K562 (cell line): ENCODE data around the gene SPEG. TPM values are rescaled to one million over a fixed set of nuclear protein-coding genes. Genes with fewer than 3 reads are reported as not detected.

Experiments
- AFF4 ChIP-seq: sonication (generic); formaldehyde crosslinking; IDR thresholded peaks from 2 replicates; pipeline ENCODE4 v1.8.0; 2023; ENCODE audit warnings: mild to moderate bottlenecking, missing genetic modification reagents
- FUS ChIP-seq: fragments of 200-400 bp; formaldehyde crosslinking; optimal IDR thresholded peaks from 2 replicates; pipeline ENCODE3; 2017; ENCODE audit warnings: low read depth, low read length
- GTF2B ChIP-seq: IDR thresholded peaks from 2 replicates; pipeline ENCODE4 v1.6.1; 2011; ENCODE audit not compliant: insufficient read length; ENCODE audit errors: extremely low read depth
- POLR2H ChIP-seq: IDR thresholded peaks from 2 replicates; pipeline ENCODE4 v1.6.1; 2016; ENCODE audit warnings: missing genetic modification characterization, low read depth, mild to moderate bottlenecking, control low read depth, missing compliant biosample characterization, moderate library complexity
- SMAD1 ChIP-seq: fragments of 150-350 bp; IDR thresholded peaks from 2 replicates; pipeline ENCODE4 v1.6.1; 2014; ENCODE audit warnings: low read length, low read depth; ENCODE audit not compliant: partially characterized antibody
- ZBTB40 ChIP-seq, 2 experiments: fragments of 450-650 bp in 1 of 2; sonication (generic) in 1 of 2; formaldehyde crosslinking in 1 of 2; IDR thresholded peaks; 2 replicates each; pipeline versions ENCODE4 v1.7.1 to v1.9.0; 2016 to 2022; ENCODE audit warnings: inconsistent platforms in 1 of 2, mild to moderate bottlenecking in 1 of 2, missing genetic modification reagents in 1 of 2
- ZFP36 ChIP-seq: fragments of 150-350 bp; IDR thresholded peaks from 2 replicates; pipeline ENCODE4 v1.6.1; 2018; ENCODE audit warnings: low read length, low read depth; ENCODE audit not compliant: partially characterized antibody
- ZNF184 ChIP-seq: sonication (generic); formaldehyde crosslinking; IDR thresholded peaks from 2 replicates; pipeline ENCODE4 v1.5.0; 2020; ENCODE audit warnings: missing genetic modification reagents
- ZNF431 ChIP-seq: sonication (generic); formaldehyde crosslinking; IDR thresholded peaks from 2 replicates; pipeline ENCODE4 v1.8.0; 2022; ENCODE audit warnings: mild to moderate bottlenecking, missing genetic modification reagents
- ZNF511 ChIP-seq: sonication (generic); formaldehyde crosslinking; IDR thresholded peaks from 2 replicates; pipeline ENCODE4 v1.8.0; 2022; ENCODE audit warnings: mild to moderate bottlenecking, missing genetic modification reagents
- ZNF764 ChIP-seq: fragments of 250-450 bp; sonication (Bioruptor Pico); IDR thresholded peaks from 2 replicates; pipeline ENCODE4 v1.4.0; 2020; ENCODE audit warnings: low read depth, mild to moderate bottlenecking, moderate library complexity
- polyA plus RNA-seq, 8 experiments: library from polyadenylated mRNA; depleted of rRNA in 4 of 8; stranded (reverse) in 5 of 8; unstranded in 3 of 8; fragments of >200 nt; fragmentation: Nextera tagmentation in 2 of 8; fragmentation: Illumina TruSeq in 1 of 8; extraction: Ambion mirVana in 2 of 8; extraction: Trizol in 1 of 8; gene quantifications; 2 replicates each; pipeline versions ENCODE4 v1.2.1 to v1.2.3, GENCODE V29; 2011 to 2014; ENCODE audit warnings: inconsistent platforms in 1 of 8, missing spikeins in 1 of 8
- total RNA-seq, 7 experiments: library from RNA; depleted of rRNA in 6 of 7; stranded (reverse); fragments of >200 nt in 6 of 7; fragmentation: Illumina TruSeq in 2 of 7; extraction: Trizol in 2 of 7; gene quantifications; 2 replicates each; pipeline versions ENCODE4 v1.2.1 to v1.2.3, GENCODE V29; 2011 to 2021; ENCODE audit warnings: low replicate concordance in 1 of 7

Gene SPEG
- total and polyA plus RNA-seq, 9 of the 15 experiments (the other 6 are each of a cell fraction or from before 2014, with no cell fraction given) = 0.49 to 8.7 (median 3.0) TPM

GRCh38 chr2:219522111-219523030 lies 87.7 kb downstream of the SPEG start (continued):
- TF ChIP-seq ZNF764 (no peak), ZNF431 (CRISPR knock-in tag) (no peak), SMAD1 (no peak), POLR2H (tag) (no peak), AFF4 (CRISPR knock-in tag) (no peak), FUS (no peak), ZBTB40 (IDR thresholded peaks at IDR 0.05) (no peak), ZBTB40 (CRISPR knock-in tag; IDR thresholded peaks at IDR 0.05) (no peak), ZFP36 (no peak), ZNF184 (CRISPR knock-in tag) (no peak), ZNF511 (no peak), GTF2B (no peak)
